ENCODE data around the gene ITGAL.
A peak's percentile ranks its signal among the peaks of the same experiment; 100 is the strongest.

ITGAL gene

GRCh38 chr16:30438835-30439234 lies 33.7 kb upstream of the ITGAL start:
- TF ChIP-seq ZFX (IDR thresholded peaks at IDR 0.05), result no peak
- TF ChIP-seq, protein P1, sequence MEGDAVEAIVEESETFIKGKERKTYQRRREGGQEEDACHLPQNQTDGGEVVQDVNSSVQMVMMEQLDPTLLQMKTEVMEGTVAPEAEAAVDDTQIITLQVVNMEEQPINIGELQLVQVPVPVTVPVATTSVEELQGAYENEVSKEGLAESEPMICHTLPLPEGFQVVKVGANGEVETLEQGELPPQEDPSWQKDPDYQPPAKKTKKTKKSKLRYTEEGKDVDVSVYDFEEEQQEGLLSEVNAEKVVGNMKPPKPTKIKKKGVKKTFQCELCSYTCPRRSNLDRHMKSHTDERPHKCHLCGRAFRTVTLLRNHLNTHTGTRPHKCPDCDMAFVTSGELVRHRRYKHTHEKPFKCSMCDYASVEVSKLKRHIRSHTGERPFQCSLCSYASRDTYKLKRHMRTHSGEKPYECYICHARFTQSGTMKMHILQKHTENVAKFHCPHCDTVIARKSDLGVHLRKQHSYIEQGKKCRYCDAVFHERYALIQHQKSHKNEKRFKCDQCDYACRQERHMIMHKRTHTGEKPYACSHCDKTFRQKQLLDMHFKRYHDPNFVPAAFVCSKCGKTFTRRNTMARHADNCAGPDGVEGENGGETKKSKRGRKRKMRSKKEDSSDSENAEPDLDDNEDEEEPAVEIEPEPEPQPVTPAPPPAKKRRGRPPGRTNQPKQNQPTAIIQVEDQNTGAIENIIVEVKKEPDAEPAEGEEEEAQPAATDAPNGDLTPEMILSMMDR (conservative IDR thresholded peaks at IDR 0.05), result no peak
- H3K27ac ChIP-seq, result peak overlapping the region; percentile 64

DNA sequence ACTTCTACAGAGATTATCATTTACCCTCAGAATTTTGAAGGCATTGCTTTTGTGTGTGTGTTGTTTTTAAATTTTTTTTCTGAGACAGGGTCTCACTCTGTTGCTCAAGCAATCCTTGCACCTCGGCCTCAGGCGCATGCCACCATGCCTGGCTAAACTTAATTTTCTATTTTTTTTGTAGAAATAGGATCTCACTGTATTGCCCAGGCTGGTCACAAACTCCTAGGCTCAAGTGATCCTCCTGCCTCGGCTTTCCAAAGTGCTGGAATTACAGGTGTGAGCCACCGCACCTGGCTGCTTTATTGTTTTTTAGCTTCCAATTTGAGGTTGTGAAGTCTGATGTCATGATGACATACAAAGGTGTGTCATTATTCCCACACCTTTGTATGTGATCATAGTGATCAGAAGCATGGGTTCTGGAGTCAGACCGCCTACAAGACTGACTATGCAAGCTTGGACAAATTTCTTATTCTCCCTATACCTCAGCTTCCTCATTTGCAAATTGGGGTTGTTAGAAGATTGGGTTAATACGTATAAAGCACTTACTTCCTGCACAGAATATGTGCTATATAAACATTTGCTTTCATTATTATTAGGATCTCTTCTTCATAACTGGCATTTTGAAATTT lies 32.7 kb upstream of the ITGAL start:
- no peak for TF ChIP-seq ZFX (IDR thresholded peaks at IDR 0.05)
- TF ChIP-seq, protein P1 (conservative IDR thresholded peaks at IDR 0.05), result no peak

GRCh38 chr16:30443631-30444030 lies 28.9 kb upstream of the ITGAL start:
- no peak overlapping the region for H3K27ac ChIP-seq
- TF ChIP-seq, protein P1 (conservative IDR thresholded peaks at IDR 0.05), result no peak
- TF ChIP-seq ZFX (IDR thresholded peaks at IDR 0.05), result no peak

More for the DNA sequence above, 32.7 kb upstream of the ITGAL start:
- no peak overlapping the region for H3K27ac ChIP-seq

GRCh38 chr16:30444231-30445148 lies 28.1 kb upstream of the ITGAL start:
- peak overlapping the region; percentile 96 for H3K27ac ChIP-seq
- no peak for TF ChIP-seq ZFX (IDR thresholded peaks at IDR 0.05)
- TF ChIP-seq, protein P1 (conservative IDR thresholded peaks at IDR 0.05), result no peak

DNA sequence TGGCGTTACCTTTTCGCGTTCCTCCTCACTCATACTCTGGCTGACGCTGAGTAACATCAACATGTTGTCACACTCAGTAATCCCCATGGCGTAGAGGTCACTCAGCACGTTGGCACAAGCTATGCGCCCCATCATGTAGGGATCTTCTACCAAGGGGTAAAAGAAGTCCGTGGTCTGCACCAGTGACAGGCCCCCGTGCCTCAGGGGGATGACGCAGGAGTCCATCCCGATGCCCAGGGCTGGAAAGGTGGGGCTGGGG lies 27.5 kb upstream of the ITGAL start:
- TF ChIP-seq, protein P1 (conservative IDR thresholded peaks at IDR 0.05), result no peak
- peak overlapping the region; percentile 96 for H3K27ac ChIP-seq

DNA sequence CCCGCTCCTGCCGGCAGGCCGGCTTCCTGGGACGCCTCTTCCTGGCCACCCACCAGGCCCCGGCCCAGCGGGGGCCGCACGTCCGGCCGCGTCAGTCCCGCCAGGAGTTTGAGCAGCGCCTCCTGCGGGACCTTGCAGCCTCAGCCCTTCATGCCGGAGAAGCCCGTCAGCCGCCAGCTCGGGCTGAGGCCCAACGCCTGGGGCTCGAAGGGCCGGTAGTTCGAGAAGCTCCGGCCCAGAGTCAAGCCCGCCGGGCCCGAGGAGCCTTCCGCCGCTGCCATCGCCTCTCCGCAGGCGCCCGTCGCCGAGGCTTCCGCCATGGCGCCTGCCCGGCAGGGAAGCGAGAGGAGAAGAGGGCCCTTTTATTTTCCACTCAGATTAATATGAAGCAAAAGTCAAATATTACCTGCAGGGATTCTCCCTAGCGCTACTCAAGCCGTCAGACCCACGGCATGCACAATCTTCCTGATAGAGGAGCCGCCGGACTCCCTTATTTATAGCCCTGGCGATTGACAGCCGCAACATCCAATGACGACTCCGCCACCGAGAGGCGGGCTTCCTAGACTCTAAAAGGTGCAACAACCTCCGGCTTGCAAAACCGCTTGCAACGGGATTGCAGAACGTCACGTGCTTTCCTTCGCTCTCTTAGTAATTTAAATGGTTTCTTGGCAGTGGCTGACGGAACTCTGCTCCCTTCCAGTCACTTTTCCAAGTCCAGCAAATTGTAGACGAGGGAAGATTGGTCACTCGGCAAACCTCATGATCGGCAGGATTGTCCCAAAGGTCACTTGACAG lies 26.9 kb upstream of the ITGAL start, which contains the start of gene SEPHS2:
Gene SEPHS2 (minus strand): TSS at position 467 of the 795 bp plus-strand sequence. CDS start 147 bp downstream, at position 320.
- peak; percentile 87; the same call in 1 of the 2 replicates for TF ChIP-seq ZFX (IDR thresholded peaks at IDR 0.05)
- TF ChIP-seq, protein P1 (conservative IDR thresholded peaks at IDR 0.05), result peak; percentile 66
- H3K27ac ChIP-seq, result peak within 1 kb of the TSS; percentile 96
